Activated CD8-positive, alpha-beta memory T cell treated with anti-CD3 and anti-CD28 coated beads, Interleukin-2, amount 50 U/mL, for 4 hours (primary cell): ENCODE measurements around the gene EDNRA.

ENCODE experiments used
- DNase-seq: peaks from one replicate; pipeline ENCODE4 v3.0.0-alpha.2; 2020

EDNRA gene

DNA sequence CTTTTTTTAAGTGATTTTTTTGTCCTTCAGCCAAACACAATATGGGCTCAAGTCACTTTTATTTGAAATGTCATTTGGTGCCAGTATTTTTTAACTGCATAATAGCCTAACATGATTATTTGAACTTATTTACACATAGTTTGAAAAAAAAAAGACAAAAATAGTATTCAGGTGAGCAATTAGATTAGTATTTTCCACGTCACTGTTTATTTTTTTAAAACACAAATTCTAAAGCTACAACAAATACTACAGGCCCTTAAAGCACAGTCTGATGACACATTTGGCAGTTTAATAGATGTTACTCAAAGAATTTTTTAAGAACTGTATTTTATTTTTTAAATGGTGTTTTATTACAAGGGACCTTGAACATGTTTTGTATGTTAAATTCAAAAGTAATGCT lies 62.1 kb downstream of the EDNRA start:
- no peak for DNase-seq

DNA sequence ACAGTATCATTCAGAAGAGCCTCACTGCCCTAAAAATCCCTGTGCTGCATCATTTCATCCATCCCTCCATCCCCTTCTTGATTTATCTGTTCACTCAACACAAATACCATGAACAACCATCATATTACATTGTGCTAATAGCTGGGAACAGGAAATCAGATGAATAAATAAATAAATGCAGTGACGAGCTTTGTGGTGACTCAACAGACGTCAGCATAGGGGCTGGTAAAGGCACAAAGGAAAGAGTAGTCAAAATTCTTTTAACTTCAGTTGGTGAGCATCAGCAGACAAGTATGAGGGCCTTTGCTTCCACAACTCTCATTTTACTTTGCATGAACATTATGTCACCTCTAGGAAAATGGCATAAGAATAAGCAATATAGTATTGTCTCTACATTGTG lies 65.5 kb downstream of the EDNRA start:
- no peak for DNase-seq

DNA sequence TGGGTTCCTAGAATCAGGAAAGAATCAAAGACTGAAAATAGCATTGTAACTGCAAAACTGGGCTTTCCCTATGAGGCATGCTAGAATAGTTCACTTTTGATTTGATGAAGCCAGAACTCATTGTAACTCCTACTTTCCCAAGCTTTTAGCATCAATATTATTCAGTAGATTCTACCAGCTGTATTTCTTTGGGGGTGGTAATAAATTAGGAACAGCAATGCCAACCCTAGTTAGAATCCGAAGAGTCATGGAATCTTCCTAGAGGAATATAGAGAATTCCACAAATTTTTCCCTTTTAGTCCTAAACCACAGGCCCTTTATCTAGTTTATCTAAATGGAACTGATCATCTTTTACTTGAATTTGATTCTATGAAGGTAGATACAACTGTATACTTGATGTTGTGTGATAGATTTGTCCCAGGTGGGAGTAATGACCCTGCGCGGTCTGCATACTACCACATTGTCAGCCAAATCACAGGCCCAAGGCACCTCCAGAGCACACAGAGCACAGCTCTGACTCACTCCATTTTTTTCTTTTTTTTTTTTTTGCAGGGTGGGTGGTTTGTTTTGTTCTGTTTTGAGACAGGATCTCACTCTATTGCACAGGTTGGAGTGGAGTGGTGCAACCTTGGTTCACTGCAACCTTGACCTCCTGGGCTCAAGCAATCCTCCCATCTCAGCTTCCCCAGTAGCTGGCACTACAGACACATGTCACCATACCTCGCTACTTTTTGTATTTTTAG lies 66.6 kb downstream of the EDNRA start:
- DNase-seq = no peak

DNA sequence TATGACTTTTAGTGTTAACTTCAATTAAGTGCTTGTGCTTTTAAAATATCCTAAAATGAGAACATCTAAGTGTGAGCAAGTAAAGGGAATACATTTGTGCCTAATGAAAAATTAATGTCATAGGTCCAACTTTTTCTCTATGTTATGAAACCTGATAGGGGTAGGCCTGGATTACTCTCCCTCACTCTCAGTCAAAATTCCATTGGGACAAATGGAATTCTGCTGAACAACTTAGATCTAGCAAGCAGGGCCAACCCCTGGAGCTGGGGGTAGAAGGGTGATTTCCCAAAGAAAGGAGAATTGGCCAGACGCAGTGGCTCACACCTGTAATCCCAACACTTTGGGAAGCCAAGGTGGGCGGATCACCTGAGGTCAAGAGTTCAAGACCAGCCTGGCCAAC lies 67.4 kb downstream of the EDNRA start:
- DNase-seq = no peak

DNA sequence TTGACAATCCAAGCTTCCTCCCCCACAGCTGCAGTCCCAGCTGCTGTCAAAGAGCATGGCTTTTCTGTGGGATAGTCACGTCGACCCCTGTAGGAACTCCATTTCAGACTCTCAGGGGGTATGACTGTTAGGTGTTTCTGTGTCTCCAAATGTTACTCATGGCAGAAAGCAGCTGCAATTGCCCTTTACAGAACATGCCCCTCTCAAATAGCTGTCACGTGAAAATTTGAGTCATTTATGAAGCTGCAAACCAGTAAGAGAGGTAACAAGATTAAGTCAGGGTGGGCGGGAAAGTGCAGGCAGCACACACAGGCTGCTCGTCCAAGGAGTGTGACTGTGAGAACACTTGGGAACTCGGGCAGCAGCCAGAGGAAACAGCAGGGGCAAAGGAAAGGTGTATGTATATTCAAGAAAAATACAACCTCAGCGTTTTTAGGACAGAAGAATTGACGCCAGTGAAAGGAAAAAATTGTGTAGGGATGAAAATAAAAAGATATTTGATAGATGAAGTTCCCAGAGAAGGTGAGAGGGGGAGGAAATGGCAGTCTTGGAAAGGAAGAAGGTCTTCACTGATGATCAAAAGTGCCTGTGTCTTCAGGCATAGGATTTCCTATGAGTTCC lies 69.8 kb downstream of the EDNRA start:
- no peak for DNase-seq

DNA sequence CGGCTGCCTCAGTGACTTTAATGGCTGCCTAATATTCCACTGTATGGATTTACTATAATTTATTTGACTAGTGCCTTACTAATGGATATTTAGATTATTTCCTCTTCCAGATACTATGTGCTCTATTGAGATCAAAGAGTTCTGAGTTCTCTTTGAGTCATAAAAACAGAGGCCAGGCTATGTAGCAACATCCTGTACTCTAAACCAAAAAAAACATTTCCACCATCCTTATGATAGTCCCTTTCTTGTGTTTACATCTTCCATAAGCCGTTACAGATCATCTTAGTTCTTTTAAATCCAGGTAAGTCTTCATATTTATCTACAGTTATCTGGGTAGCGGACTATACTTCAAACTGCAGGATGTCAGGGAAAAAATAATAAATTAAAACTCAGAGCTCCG lies 79.7 kb downstream of the EDNRA start:
- no peak for DNase-seq

DNA sequence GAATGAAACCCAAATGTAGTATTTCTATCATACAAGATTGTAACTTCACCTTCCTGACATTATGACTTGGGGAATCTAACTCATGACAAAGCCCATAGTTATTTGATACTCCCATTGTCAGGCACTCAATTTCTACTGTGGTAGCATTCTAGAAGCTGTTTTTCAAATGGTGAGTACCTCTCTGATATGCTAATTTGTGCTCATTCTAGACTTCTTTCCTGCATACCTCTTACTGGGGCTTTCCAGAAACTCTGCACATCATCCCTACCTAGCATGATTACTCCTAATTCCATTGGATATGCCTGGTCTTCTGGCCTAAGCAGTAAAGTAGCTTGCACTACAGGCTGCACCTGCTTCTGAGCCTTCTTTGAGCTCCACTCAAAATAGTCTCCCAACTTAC lies 85.9 kb downstream of the EDNRA start:
- DNase-seq = no peak

DNA sequence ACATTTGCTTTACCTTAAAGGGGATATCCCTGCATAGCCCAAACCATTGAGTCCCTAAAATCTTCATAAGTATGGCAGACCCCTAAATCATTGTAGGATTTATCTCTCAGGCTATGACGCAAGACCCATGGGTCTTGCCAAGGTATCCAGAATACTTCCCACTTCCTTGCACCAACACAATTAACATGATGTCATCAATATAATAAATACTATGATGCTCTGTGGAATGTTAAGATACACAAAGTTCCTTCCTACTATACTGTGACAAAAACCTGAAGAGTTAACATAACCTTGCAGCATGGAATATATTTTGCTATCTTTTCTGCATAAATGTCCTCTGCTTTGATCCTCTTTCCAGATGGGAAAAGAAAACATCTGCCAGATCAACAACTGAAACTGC lies 86.4 kb downstream of the EDNRA start:
- no peak for DNase-seq

DNA sequence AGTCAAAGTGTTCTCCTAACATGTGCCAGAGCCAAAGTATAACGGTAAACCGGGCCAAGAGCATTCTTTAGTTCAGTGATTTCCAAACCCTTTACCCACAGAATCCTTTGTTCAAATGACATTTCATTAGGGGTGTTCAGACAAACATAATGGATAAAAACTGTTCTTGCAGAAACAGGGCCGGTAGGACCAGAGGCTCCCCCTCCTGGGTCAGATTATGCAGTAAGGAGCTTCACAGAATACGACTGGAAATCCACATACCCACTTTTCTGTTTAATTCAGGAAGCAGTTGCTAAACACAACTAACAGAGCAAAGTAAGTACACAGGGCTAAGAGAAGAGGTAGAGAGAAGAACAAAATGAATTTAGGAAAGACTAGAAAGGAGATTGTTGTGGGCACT lies 89.7 kb downstream of the EDNRA start:
- DNase-seq = no peak

DNA sequence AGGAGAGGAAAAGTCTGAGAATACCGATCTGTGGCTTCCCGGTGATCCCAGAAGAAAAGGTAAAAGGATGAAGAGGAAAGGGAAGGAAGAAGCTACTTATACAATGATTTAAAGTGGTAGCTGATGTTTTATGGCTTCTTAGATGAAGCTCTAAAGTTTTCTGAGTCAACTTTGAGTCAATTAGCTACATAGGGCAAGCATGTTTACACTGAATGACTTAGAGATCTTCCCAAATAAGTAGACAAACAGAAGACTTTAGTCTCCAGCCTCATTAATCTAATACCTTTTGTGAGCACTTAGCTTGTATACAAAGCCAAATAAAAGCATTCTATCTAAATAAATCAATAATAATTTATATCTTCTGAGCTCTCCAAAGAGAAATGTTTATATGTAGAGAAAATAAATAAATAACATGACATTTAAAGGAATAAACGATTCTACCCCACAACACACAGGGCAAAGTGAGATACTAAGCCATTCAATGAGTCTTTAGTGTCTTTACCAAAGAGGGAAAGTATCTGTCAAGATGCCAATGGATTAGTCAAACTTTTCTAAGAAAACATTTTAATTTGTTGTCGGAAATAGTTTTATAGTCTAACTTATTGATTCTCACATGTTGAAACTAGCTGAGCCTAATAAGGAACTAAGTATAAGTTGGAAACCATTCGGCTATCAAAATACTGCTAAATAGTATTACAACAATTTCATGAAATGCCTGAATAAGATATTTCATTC lies 90.3 kb downstream of the EDNRA start:
- no peak for DNase-seq

DNA sequence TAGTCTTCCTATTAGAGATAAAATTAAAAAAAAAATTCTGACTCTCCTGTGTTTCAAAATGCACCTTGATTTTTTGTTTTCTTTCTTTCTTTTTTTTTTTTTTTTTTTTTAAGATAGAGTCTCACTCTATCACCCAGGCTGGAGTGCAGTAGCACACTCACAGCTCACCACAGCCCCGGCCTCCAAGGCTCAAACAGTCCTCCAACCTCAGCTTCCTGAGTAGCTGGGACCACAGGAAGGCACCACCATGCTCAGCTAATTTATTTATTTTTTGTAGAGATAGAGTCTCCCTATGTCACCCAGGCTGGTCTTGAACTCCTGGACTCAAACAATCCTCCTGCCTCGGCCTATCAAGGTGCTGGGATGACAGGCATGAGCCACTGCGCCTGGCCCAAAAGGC lies 95.2 kb downstream of the EDNRA start:
- DNase-seq = no peak

DNA sequence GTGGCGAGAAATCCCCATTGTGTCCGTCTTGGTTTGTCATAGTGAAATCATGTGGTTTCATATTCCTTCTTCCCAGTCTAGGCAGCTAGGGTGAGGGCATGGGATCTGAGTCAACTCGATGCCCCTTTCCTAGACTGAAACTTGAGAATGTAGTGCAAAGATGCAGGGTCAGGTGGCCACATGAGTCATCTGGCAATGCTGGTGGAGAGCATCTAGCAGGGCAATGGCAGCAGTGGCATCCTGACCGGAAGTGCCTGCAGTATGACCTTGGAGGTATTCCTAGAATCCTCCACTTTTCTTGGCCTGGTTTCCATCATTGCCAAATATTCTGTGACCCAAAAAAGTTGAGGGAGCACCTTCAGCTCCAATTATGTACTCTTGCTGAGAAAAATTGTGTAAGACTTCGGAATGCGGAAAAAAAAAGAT lies 97.2 kb downstream of the EDNRA start:
- no peak for DNase-seq

DNA sequence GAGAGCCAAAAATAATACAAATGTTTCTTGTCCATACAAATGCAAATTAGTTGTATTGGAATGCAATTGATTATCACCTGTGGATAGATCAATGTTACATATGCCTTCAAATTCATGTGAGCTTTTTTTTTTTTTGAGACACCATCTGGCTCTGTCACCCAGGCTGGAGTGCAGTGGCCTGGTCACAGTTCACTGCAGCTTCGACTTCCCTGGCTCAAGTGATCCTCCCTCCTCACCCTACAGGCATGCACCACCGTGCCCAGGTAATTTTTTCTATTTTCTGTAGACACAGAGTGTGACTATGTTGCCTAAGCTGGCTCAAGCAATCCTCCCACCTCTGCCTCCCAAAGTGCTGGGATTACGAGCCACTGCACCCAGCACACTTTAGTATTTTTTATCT lies 97.7 kb downstream of the EDNRA start:
- no peak for DNase-seq

DNA sequence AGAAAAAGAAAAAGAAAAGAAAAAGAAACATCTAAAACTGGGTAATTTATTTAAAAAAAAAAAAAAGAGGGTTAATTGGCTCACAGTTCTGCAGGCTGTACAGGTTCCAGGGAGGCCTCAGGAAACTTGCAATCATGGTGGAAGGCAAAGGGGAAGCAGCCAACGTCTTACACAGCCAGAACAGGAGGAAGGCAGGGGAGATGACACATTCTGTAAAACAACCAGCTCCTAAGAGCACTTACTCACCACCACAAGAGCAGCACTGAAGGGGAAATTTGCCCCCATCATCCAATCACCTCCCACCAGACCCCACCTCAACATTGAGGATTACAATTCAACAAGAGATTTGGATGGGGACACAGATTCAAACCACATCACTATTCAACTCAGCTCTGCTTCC lies 99.5 kb downstream of the EDNRA start:
- DNase-seq = no peak

DNA sequence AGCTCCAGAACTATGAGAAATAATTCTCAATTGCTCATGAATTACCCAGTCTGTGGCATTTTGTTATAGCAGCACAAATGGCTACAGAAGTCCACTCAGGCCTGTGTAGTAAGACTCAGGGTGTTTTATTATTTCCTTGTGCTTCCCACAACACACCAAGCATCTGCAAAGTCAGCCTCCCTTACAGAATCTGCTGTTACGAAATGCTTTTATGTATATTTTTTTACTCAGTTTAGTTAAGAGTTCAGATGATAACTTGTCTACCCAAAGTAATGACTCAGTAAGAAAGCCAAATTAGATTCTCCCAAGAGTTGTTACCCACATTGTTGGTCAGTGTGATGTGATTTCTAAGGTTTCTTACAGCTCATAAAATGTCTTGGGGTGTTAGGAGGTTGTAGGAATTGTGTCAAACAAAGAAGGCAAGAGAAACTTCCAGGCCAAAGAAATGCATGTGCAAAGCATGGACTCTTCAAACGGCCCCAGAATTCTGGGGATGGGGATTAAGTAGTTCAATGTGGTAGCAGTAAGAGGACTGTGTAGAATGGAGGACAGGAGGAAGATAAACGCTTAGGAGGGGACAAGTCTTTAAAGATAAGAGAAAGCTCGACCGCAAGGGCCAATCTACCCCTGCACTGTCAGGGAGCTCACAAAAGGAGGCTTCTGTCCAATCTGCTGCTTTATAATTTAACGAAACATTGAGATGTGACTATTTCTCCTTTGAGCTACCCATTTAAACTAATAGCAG lies 100.9 kb downstream of the EDNRA start:
- DNase-seq = no peak

DNA sequence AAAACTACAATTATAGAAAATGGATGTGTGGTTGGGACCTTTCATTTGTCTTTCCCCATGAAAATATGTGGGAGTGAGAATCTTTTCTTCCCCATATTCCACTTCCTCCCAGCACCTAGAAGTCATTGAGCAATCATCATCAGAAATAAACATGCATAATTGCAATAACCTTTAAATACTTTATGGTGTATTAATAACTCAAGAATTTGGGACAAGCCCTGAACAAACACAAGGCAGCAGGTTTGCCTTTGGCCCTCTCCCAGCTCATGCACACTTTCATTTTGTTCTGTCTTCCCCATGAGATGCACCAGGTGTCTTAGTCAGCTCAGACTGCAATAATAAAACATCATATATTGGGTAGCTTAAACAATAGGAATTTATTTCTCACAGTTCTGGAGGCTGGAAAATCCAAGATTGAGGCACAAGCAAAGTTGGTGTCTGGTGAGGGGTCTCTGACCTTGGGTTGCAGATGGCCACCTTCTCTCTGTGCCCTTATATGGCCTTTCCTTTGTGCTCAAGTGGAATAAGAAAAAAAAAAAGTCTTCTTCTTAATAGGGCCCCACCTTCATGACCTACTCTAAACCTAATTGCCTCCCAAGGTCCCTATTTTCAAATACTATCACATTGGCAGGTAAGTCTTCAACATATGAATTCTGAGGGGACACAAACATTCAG lies 101.6 kb downstream of the EDNRA start:
- no peak for DNase-seq

DNA sequence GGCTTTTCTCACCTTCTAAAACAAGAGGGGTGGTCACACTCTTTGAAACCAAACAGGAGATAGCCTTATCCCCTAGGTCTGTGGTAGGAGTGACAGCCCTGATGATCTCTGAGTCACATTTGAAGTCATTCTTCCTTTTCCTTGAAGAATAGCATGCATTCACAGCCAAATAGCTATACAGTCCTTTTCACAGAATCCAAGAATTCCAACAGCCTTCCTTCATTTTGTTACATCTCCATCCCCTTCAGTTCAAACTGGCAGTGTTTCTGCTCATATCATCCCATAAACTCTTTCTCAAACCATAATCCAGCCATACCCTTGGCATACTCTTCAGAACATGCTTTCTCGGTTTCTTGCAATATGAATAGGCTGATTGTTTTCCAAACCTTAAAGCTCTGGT lies 103.0 kb downstream of the EDNRA start:
- DNase-seq = no peak

DNA sequence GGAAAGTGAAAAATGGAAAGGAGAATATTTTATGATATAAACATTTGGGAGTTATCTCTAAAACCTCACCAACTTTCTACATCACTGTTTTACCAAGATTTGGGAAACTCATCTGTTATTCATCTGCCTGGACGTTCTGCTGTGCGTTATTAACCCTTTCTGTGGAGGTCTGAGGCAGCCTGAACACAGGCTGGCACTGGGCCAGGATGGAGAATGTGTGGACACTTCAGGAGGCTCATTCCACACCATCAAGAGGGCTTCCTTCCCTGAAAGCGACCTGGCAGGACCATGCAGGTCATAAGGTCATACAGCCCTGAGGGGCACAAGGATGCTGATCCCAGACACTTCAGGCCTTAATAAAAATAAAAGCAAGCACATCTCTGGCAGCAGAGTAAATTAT lies 105.1 kb downstream of the EDNRA start:
- DNase-seq = no peak

DNA sequence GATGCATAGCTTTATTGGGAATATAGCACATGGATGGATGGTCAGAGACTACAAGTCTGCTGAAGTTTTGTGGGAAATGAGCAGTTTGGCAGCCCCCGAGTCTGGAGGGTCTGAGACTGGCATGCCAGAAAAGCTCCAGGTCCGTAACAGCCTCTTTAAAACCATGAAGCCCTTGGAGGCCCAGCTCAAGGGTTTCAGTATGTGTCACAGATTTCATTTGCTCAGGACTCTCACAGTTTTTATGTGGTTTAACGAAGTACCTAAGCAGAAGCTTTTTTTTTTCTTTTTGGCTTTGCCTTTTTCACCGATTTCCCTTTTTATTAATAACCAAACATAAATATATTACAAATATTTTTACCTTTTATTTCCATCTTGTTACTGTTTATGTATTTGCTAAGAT lies 105.7 kb downstream of the EDNRA start:
- DNase-seq = no peak

DNA sequence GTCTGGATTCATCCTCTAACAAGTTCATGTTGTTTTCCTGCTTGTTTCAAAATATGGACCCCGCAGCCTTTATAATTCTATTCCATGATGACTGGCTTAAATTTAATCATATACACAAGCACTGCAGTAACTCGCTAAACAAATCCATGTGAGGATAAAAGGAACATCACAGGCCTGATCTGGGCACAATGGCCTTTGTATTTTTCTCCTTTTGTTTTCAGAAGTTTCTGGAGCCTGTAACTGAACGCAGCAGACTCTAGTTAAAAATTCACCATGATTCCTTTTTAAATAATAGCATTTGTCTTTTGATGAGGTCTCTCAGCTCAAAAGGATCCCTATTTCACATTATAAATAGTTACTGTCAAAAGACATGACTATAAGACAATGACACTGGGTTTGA lies 106.1 kb downstream of the EDNRA start:
- no peak for DNase-seq

DNA sequence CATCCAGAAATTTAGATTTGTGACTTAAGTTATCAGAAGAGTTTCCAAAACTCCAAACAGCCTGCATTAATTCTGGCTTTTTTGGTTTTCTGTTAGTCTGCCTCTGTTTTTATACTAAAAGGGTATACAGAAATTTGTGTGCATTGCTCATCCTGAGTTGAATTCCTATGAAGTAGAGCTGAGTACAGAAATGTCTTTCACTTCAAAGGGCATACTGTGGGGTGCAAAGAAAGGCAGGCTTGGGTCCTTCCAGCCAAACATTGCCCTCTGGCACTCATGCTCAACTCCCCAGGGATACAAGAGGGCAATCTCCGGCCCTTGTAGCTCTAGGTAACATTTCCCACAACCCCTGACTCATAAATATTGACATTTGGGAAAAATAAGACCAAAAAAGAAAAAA lies 108.7 kb downstream of the EDNRA start:
- DNase-seq = no peak

DNA sequence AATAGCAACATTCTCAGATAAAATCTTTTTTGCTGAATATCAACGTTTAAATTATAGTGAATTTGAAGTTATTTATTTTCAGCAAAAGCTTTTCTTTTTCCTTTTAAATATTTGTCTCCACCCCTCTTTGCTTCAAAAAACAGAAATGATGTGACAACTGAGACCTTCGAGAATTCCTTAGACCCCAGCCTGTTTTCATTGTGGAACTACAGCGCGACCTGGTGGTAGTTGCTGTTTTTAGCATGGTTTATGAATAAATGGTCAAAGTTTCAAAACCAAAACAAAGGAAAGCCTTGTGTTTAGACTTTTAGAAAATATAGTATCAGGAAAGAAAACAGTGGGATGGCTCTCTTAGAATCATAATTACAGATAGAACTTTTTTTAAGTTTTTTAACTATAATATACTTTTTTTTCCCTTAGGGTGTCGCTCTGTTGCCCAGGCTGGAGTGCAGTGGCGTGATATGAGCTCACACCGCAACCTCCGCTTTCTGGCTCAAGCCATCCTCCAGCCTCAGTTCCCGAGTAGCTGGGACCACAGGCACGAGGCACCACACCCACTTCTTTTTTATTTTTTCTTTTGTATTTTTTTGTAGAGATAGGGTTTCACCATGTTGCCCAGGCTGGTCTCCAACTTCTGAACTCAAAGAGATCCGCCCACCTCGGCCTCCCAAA lies 109.5 kb downstream of the EDNRA start:
- DNase-seq = peak; percentile 31
